GM23338 (cell line): ENCODE measurements around the gene CKM. TPM values are rescaled to one million over a fixed set of nuclear protein-coding genes. Genes with fewer than 3 reads are reported as not detected.

ENCODE experiments used
- ATAC-seq: fragments of 200-7000 bp; cut with Tn5 transposase; 3 replicates; pipeline ENCODE4 v1.9.1; 2020
- DNase-seq: peaks from one replicate; pipeline ENCODE4 v3.0.0-alpha.2; 2015; ENCODE audit warnings: low spot score
- H2AFZ ChIP-seq: fragments of 200-600 bp; sonication (generic); 2 replicates; pipeline ENCODE4 v1.8.0; 2016; ENCODE audit warnings: antibody characterized with exemption, mild to moderate bottlenecking, moderate library complexity
- H3F3A ChIP-seq: fragments of 200-600 bp; sonication (generic); replicated peaks from 2 replicates; pipeline ENCODE4 v1.8.0; 2017; ENCODE audit warnings: antibody characterized with exemption, mixed run types, low read depth
- H3K27ac ChIP-seq: fragments of 200-600 bp; sonication (generic); 2 replicates; pipeline ENCODE4 v1.6.1; 2016; ENCODE audit warnings: low read depth
- H3K27me3 ChIP-seq: fragments of 200-600 bp; sonication (generic); 2 replicates; pipeline ENCODE4 v1.8.0; 2016; ENCODE audit warnings: mild to moderate bottlenecking, mixed run types, moderate library complexity; ENCODE audit not compliant: insufficient read depth
- H3K36me3 ChIP-seq: fragments of 200-600 bp; sonication (generic); 2 replicates; pipeline ENCODE4 v1.8.0; 2016; ENCODE audit warnings: mild to moderate bottlenecking; ENCODE audit not compliant: insufficient read depth
- H3K4me1 ChIP-seq: fragments of 200-600 bp; sonication (generic); 2 replicates; pipeline ENCODE4 v1.8.0; 2016; ENCODE audit warnings: mild to moderate bottlenecking, moderate library complexity; ENCODE audit not compliant: insufficient read depth
- H3K4me2 ChIP-seq: fragments of 200-600 bp; sonication (generic); 2 replicates; pipeline ENCODE4 v1.7.1; 2017; ENCODE audit warnings: mixed run types
- H3K4me3 ChIP-seq: fragments of 200-600 bp; sonication (generic); 2 replicates; pipeline ENCODE4 v1.6.1; 2016; ENCODE audit warnings: mixed run types
- H3K79me2 ChIP-seq: fragments of 200-600 bp; sonication (generic); replicated peaks from 2 replicates; pipeline ENCODE4 v1.8.0; 2017; ENCODE audit warnings: mild to moderate bottlenecking; ENCODE audit not compliant: insufficient read depth
- H3K9me2 ChIP-seq: fragments of 200-600 bp; sonication (generic); 2 replicates; pipeline ENCODE4 v1.8.0; 2017; ENCODE audit not compliant: insufficient read depth
- H4K20me1 ChIP-seq: fragments of 200-600 bp; sonication (generic); replicated peaks from 2 replicates; pipeline ENCODE4 v1.8.0; 2017; ENCODE audit warnings: mild to moderate bottlenecking; ENCODE audit not compliant: insufficient read depth
- H3K27ac Mint-ChIP-seq: 2 replicates; pipeline ENCODE4 v1.8.0; 2020; ENCODE audit warnings: inconsistent platforms, mild to moderate bottlenecking, moderate library complexity, mixed read lengths
- H3K27me3 Mint-ChIP-seq: 3 replicates; pipeline ENCODE4 v1.8.0; 2022; ENCODE audit warnings: low read depth, mild to moderate bottlenecking, moderate library complexity, mixed read lengths, inconsistent platforms; ENCODE audit not compliant: insufficient read depth, poor library complexity
- H3K36me3 Mint-ChIP-seq: 3 replicates; pipeline ENCODE4 v1.8.0; 2021; ENCODE audit warnings: low read depth, mild to moderate bottlenecking, inconsistent platforms, moderate library complexity, mixed read lengths
- H3K4me1 Mint-ChIP-seq: 3 replicates; pipeline ENCODE4 v1.8.0; 2020; ENCODE audit warnings: mild to moderate bottlenecking, inconsistent platforms, mixed read lengths
- H3K4me3 Mint-ChIP-seq: 3 replicates; pipeline ENCODE4 v1.8.0; 2021; ENCODE audit warnings: moderate library complexity, mild to moderate bottlenecking, inconsistent platforms, mixed read lengths
- H3K9me3 Mint-ChIP-seq: 3 replicates; pipeline ENCODE4 v1.8.0; 2020; ENCODE audit warnings: moderate library complexity, mild to moderate bottlenecking, inconsistent platforms, mixed read lengths
- JUNB ChIP-seq: IDR thresholded peaks from one replicate; pipeline ENCODE4 v1.6.1; 2016; ENCODE audit warnings: antibody characterized with exemption; ENCODE audit not compliant: unreplicated experiment
- POLR2AphosphoS5 ChIP-seq: IDR thresholded peaks from 2 replicates; pipeline ENCODE4 v1.6.1; 2016; ENCODE audit warnings: antibody characterized with exemption, low read depth
- ZNF331 ChIP-seq: fragments of 250-450 bp; sonication (Bioruptor Pico); IDR thresholded peaks from 2 replicates; pipeline ENCODE4 v1.5.0; 2020; ENCODE audit warnings: low read depth, mild to moderate bottlenecking, moderate library complexity
- polyA plus RNA-seq: library from polyadenylated mRNA; unstranded; fragments of >200 nt; fragmentation: Nextera tagmentation; extraction: Ambion mirVana; gene quantifications from 2 replicates; pipeline ENCODE4 v1.2.1, GENCODE V29; 2016
- total RNA-seq: library from RNA; depleted of rRNA; stranded (reverse); fragments of >200 nt; shearing (Covaris generic); gene quantifications from 2 replicates; pipeline ENCODE4 v1.2.3, GENCODE V29; 2014
- TF ChIP-seq, protein P1 (sequence below): fragments of 250-450 bp; sonication (Bioruptor Pico); IDR thresholded peaks from 2 replicates; pipeline ENCODE4 v1.5.0; 2020; ENCODE audit warnings: mild to moderate bottlenecking, moderate library complexity
- TF ChIP-seq, protein P2 (sequence below): IDR thresholded peaks from 2 replicates; pipeline ENCODE4 v1.6.1; 2016; ENCODE audit warnings: antibody characterized with exemption

Gene CKM
- total and polyA plus RNA-seq, 2 experiments from 2014 or later, result not detected

DNA sequence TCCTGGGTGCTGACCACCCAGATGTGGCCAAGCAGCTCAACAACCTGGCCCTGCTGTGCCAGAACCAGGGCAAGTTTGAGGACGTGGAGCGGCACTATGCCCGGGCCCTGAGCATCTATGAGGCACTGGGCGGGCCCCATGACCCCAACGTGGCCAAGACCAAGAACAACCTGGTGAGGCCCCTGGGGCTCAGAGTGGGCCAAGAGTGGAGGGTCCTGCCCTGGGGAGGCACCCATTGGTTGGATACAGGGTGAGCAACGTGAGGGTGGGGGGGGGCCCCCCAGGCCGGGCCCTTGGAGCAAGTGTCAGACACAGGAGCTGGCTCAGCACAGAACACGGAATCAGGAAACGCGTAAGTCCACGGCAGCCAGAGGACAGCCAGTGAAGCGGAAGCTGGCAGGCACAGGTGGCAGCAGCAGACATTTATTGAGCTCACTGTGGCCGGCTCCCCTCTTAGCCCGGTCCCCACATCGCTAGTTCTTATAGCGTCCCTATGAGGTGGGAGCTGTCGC lies 26.8 kb upstream of the CKM start:
- ATAC-seq, result no peak

More for the DNA sequence above, 26.8 kb upstream of the CKM start:
- Histone ChIP-seq H3K27me3 (no peaks in the 10 kb centered on the region), H4K20me1 (peaks cover 3% of the 10 kb centered on the region), H3K4me1 (no peaks in the 10 kb centered on the region), H3K36me3 (0 out of 2 replicates have a peak, but pooled peaks cover 12% of the 10 kb centered on the region), H3K79me2 (no peaks in the 10 kb centered on the region), H3K4me2 (no peak overlapping the region), H2AFZ (no peak overlapping the region), H3F3A (no peaks in the 10 kb centered on the region), H3K27ac (no peak overlapping the region), H3K9me2 (no peaks in the 10 kb centered on the region), H3K4me3 (no peak overlapping the region)
- Mint-ChIP-seq H3K4me3 (no peak overlapping the region), H3K4me1 (no peaks in the 10 kb centered on the region; the same call in 1 of the 3 replicates), H3K27me3 (peaks cover 12% of the 10 kb centered on the region), H3K36me3 (peaks cover 38% of the 10 kb centered on the region), H3K9me3 (no peaks in the 10 kb centered on the region), H3K27ac (no peak overlapping the region)
- TF ChIP-seq POLR2AphosphoS5 (no peak), JUNB (no peak), ZNF331 (CRISPR knock-in tag) (no peak)
- TF ChIP-seq, protein P1, sequence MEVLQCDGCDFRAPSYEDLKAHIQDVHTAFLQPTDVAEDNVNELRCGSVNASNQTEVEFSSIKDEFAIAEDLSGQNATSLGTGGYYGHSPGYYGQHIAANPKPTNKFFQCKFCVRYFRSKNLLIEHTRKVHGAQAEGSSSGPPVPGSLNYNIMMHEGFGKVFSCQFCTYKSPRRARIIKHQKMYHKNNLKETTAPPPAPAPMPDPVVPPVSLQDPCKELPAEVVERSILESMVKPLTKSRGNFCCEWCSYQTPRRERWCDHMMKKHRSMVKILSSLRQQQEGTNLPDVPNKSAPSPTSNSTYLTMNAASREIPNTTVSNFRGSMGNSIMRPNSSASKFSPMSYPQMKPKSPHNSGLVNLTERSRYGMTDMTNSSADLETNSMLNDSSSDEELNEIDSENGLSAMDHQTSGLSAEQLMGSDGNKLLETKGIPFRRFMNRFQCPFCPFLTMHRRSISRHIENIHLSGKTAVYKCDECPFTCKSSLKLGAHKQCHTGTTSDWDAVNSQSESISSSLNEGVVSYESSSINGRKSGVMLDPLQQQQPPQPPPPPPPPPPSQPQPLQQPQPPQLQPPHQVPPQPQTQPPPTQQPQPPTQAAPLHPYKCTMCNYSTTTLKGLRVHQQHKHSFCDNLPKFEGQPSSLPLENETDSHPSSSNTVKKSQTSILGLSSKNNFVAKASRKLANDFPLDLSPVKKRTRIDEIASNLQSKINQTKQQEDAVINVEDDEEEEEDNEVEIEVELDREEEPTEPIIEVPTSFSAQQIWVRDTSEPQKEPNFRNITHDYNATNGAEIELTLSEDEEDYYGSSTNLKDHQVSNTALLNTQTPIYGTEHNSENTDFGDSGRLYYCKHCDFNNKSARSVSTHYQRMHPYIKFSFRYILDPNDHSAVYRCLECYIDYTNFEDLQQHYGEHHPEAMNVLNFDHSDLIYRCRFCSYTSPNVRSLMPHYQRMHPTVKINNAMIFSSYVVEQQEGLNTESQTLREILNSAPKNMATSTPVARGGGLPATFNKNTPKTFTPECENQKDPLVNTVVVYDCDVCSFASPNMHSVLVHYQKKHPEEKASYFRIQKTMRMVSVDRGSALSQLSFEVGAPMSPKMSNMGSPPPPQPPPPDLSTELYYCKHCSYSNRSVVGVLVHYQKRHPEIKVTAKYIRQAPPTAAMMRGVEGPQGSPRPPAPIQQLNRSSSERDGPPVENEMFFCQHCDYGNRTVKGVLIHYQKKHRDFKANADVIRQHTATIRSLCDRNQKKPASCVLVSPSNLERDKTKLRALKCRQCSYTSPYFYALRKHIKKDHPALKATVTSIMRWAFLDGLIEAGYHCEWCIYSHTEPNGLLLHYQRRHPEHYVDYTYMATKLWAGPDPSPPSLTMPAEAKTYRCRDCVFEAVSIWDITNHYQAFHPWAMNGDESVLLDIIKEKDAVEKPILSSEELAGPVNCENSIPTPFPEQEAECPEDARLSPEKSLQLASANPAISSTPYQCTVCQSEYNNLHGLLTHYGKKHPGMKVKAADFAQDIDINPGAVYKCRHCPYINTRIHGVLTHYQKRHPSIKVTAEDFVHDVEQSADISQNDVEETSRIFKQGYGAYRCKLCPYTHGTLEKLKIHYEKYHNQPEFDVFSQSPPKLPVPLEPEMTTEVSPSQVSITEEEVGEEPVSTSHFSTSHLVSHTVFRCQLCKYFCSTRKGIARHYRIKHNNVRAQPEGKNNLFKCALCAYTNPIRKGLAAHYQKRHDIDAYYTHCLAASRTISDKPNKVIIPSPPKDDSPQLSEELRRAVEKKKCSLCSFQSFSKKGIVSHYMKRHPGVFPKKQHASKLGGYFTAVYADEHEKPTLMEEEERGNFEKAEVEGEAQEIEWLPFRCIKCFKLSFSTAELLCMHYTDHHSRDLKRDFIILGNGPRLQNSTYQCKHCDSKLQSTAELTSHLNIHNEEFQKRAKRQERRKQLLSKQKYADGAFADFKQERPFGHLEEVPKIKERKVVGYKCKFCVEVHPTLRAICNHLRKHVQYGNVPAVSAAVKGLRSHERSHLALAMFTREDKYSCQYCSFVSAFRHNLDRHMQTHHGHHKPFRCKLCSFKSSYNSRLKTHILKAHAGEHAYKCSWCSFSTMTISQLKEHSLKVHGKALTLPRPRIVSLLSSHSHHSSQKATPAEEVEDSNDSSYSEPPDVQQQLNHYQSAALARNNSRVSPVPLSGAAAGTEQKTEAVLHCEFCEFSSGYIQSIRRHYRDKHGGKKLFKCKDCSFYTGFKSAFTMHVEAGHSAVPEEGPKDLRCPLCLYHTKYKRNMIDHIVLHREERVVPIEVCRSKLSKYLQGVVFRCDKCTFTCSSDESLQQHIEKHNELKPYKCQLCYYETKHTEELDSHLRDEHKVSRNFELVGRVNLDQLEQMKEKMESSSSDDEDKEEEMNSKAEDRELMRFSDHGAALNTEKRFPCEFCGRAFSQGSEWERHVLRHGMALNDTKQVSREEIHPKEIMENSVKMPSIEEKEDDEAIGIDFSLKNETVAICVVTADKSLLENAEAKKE (CRISPR knock-in tag), result no peak
- TF ChIP-seq, protein P2, sequence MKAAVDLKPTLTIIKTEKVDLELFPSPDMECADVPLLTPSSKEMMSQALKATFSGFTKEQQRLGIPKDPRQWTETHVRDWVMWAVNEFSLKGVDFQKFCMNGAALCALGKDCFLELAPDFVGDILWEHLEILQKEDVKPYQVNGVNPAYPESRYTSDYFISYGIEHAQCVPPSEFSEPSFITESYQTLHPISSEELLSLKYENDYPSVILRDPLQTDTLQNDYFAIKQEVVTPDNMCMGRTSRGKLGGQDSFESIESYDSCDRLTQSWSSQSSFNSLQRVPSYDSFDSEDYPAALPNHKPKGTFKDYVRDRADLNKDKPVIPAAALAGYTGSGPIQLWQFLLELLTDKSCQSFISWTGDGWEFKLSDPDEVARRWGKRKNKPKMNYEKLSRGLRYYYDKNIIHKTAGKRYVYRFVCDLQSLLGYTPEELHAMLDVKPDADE, result no peak
- DNase-seq, result no peak
